HG03575 (cell line): ENCODE data around the gene SLC35A5.
"Not testable (repeated sequence)": the region's sequence is repeated elsewhere in the genome, so short reads cannot be mapped to it uniquely, and the experiment has no call there.

Experiments
- ATAC-seq: cut with Tn5 transposase; IDR thresholded peaks from one replicate; pipeline ENCODE4 v1.9.1; 2021; ENCODE audit not compliant: unreplicated experiment, insufficient number of reproducible peaks, low FRiP score; ENCODE audit errors: extremely low read depth

SLC35A5 gene, protein sequence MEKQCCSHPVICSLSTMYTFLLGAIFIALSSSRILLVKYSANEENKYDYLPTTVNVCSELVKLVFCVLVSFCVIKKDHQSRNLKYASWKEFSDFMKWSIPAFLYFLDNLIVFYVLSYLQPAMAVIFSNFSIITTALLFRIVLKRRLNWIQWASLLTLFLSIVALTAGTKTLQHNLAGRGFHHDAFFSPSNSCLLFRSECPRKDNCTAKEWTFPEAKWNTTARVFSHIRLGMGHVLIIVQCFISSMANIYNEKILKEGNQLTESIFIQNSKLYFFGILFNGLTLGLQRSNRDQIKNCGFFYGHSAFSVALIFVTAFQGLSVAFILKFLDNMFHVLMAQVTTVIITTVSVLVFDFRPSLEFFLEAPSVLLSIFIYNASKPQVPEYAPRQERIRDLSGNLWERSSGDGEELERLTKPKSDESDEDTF

GRCh38 chr3:112561734-112562529, at the start of gene SLC35A5, which contains the start of gene ATG3:
SLC35A5 (plus strand) TSS chr3:112562045; CDS start chr3:112563404, 1,359 bp downstream.
ATG3 (minus strand) TSS chr3:112561962; CDS start chr3:112561528, 434 bp downstream.
- ATAC-seq, result peak; percentile 52

DNA sequence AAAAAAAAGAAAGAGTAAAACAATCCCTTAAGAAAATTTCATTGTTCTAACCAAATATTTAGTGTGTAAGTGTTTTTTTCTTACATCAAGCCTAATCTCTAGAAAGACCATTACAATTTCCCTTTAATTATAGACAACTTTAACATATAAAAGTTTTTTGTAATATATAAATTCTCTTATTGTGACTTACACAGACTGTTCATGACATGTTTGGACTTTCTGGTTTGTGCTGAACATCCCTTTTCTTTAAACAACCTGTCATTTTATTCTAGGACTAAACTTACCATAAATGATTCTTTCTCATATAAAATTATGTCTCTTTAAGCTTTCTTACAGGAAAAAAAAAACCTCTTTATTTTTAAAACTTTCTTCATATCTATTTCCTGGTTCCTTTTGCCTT, 49.5 kb upstream of the SLC35A5 start:
- ATAC-seq, result no peak

DNA sequence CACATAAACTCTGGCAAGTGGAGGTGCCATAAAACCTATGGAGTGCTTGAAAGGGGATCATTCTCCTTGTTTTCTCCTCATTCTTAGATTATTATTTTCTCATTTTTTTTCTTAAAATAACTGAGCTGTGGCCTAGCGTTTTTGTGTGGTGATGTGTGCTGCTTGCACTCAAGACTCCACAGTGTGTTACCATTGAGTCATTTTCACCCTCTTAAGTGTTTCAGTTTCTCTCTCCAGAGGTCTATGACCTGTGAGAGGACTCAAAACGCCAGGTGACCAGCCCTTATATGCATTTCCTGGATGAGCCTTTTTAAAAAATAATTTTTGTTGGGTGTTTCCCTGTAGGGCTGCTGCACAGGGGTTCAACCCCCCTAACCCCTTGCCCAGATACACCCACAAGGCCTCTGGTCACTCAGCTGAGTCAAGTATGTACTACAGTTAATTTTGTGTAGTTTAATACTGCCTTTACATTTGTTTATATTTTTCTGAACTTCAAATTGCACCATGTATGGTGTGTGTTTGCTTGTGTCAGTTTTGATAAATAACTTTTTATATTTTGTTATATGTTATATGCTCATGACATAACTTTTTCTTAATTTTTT, 47.2 kb upstream of the SLC35A5 start:
- ATAC-seq, result peak; percentile 91

- not testable (repeated sequence) for ATAC-seq
Measured at GRCh38 chr3:112518970-112519369, 42.9 kb upstream of the SLC35A5 start.

- no peak for ATAC-seq
Measured at GRCh38 chr3:112519424-112520001, 42.3 kb upstream of the SLC35A5 start.

DNA sequence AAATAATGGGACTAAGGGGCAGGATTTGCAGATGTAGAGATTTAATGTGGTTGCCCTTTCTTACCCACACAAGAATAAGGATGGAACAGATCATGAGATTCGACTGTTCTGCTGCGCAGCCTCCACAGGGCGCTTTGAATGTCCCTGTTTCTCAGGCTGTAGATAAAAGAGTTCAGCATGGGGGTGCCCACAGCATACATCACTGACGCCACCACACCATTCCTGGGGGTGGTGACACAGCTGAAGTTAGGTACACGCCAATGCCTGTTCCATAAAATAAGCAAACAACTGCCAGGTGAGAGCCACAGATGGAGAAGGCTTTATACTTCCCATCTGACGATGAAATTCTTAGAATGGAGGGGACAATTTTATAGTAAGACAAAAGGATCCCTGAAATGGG, 37.7 kb upstream of the SLC35A5 start:
- not testable (repeated sequence) for ATAC-seq

DNA sequence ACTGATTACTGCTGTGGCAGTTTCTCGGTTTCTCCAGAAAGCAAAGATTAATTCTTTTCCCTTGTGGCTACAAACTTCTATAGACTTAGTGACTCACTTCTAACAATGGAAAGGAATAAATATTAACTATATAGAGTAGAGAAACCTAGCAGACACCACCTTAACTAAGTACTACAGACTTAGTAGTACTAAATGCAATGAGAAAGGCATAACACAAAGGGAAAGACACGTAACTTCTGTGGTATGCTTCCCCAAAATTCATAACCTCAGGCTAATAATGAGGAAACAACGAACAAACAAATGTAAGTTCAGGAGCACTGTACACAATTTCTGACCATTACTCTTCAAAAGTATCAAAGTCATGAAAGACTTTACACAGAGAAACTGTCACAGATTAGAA, 31.3 kb upstream of the SLC35A5 start:
- ATAC-seq, result no peak

DNA sequence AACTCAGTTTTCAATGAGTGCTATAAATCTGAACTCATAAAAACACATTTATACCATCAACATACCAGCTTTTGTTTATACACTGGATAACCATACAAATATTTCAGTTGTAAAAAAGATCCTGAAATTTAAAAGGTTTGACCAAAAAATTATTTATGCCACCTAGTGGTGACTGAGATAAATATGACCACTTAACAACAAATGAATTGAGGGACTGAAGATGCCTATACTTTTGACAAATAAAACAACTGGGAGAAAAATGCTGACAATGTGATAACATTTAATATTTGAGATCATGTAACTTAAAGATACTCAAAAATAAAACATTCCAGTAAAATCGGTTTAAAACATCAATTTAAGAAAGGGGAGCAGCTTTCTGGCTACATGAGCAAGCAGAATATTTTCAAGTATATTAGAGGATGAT, 30.5 kb upstream of the SLC35A5 start:
- ATAC-seq, result no peak

GRCh38 chr3:112539825-112540650, 21.8 kb upstream of the SLC35A5 start:
- ATAC-seq, result no peak

DNA sequence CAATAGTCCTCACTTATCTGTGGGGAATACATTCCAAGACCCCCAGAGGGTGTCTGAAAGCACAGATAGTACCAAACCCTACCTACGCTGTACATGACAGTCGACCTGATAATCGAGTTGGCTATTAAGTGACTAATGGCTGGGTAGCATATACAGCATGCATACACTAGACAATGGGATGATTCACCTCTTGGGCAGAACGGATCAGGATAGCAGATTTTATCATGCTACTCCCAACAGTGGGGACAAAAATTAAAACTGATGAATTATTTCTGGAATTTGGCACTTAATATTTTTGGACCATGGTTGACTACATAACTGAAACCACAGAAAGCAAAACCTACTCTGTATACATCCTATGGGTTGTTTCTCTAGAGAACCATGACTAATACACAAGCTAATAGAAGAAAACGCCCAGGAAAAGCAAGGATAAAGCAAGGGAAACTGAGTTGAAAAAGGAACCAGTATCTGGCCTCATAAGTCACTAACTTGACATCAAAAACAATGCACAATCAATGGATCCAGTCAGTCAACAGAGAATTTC, 15.6 kb upstream of the SLC35A5 start:
- no peak for ATAC-seq

- ATAC-seq, result no peak
Measured at GRCh38 chr3:112550859-112551258, 11.0 kb upstream of the SLC35A5 start.

GRCh38 chr3:112555535-112556170, 6.2 kb upstream of the SLC35A5 start:
- no peak for ATAC-seq

DNA sequence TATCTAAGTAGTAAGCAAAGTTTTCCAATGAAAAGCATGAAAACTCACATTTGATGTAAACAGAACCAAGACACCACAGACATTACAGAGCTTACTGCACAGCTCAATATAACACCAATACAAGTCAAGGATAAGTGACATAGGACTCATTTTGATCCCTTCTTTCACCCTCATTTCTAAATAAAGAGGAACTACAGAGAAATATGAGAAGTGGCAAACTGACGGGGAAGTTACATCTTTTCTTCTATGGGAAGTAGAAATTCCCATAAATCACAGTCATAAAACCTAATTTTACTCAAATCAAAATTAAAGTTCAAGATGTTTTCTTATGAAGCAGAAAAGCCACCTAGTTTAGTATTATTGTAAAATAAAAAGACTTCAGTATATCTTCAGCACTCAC, 3.9 kb upstream of the SLC35A5 start:
- no peak for ATAC-seq

GRCh38 chr3:112560307-112560706, 1.5 kb upstream of the SLC35A5 start:
- no peak for ATAC-seq

DNA sequence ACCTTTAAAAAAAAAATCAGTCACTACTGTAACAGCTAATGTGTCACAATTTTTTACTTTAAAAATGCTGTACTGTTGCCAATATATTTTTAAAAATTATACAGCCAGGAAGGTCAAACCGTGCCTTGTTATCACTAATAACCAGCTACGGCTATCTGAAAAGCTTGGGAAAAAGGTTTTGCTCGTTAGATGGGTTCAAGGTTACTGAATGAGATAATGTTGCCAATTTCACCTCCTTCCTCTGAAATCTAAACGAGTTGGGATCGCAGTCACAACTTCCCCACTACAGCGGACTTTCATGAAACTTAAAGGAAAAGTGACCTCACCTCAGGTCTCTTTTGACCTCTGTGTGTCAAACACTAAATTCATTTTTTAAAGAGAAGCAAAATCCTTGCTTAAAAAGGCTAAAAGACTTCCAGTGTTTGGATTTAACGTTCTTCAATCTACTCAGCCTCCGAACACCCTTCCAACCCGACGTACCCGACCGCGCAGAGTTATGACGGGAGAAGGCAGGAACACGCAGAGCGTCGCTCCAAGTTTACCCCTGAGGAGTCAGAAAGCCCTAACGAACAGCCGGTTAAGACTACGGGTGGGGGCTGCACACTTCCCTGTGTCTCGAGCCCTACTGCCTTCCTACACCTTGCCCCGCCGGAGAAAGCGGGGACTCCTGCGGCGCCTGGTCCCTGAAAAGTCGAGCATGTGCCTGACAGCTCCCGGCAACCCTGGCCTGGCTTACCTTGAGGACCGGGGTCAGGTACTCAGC, 943 bp upstream of the SLC35A5 start:
- peak; percentile 7 for ATAC-seq

GRCh38 chr3:112561484-112561733, 436 bp upstream of the SLC35A5 start:
- ATAC-seq, result peak; percentile 21

- ATAC-seq, result not testable (repeated sequence)
Measured at GRCh38 chr3:112564247-112564939, 2.5 kb downstream of the SLC35A5 start.
